HS-5 (cell line): ENCODE measurements around the gene TMEM109.

ENCODE experiments used
- DNase-seq: peaks from one replicate; pipeline ENCODE4 v3.0.0-alpha.2; 2012; ENCODE audit warnings: low read depth

The TMEM109 gene

DNA sequence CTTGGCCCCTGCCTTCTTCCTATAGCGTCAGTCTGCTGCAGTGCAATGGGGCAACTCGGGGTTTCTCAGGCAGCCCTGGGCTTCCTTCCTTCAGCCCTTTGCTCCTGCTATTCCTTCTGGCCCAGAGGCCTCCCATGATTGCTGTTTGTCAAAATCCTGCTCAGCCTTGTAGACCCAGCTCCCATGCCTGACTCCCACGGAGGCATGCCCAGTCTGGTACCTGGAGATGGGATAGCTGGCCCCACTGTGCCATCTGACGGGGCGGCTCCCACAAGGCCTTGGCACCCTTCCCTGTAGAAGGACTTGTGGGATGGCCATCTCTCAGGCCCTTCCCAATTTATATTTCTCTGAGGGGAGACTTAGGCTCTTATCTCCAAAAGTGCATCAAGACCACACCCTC lies 56.9 kb downstream of the TMEM109 start:
- DNase-seq = no peak

DNA sequence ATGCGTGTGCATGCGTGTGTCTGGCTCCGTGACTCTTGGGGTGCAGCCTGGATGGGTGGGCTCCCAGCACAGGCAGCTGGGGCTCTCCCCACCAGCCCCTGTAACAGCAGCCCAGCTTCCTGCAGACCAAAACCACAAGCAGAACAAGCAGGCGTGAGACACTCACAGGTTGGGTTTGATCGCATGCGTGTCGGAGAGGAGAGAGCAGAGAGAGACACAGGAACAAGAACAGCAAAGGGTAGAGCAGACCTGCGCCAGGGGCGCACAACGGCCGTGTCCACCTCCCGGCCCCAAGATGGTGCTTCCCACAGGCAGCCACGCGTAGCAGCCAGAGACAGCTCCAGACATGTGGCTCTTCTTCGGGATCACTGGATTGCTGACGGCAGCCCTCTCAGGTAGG lies 57.6 kb downstream of the TMEM109 start, which contains the start of gene CD6:
Gene CD6 (plus strand): TSS at position 161 of the 400 bp plus-strand sequence. CDS start 186 bp downstream, at position 347.
- DNase-seq = no peak

- DNase-seq = no peak
Observed at GRCh38 chr11:60972182-60973030, 58.4 kb downstream of the TMEM109 start.
